Activated CD8-positive, alpha-beta memory T cell treated with anti-CD3 and anti-CD28 coated beads for 4 hours (primary cell): ENCODE data around the gene TMEM185A.
"Not testable (repeated sequence)": the region's sequence is repeated elsewhere in the genome, so short reads cannot be mapped to it uniquely, and the experiment has no call there.

Source experiments
- DNase-seq, 2 donors: peaks; one replicate each; pipeline ENCODE4 v3.0.0-alpha.2; 2020; ENCODE audit warnings: low read depth in 2 of 2

TMEM185A gene

DNA sequence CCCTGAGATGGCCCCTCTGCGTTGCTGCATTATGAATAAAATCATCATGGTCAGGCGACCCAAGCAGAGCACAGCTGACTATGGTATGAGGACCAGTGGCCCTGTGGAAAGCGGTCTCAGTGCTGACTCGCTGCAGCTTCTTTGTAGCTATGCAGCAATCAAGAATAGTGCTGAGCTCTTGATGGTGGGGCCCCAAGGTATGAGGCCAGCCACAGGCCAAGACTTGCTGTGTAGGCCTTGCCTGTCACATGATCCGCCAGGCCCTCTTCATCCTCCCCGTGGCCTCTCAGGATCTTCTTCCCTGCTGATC, 79.7 kb downstream of the TMEM185A start:
- DNase-seq: not testable (repeated sequence)

- not testable (repeated sequence) for DNase-seq
Observed at GRCh38 chrX:149551245-149551938, 80.2 kb downstream of the TMEM185A start.

GRCh38 chrX:149550454-149550853, 81.1 kb downstream of the TMEM185A start:
- DNase-seq: not testable (repeated sequence)

- DNase-seq: not testable (repeated sequence)
Observed at GRCh38 chrX:149549701-149550100, 81.9 kb downstream of the TMEM185A start, which contains the start of gene HSFX3. TSS of gene HSFX3 (minus strand) at chrX:149549924. CDS start at chrX:149549852, 72 bp downstream.

DNA sequence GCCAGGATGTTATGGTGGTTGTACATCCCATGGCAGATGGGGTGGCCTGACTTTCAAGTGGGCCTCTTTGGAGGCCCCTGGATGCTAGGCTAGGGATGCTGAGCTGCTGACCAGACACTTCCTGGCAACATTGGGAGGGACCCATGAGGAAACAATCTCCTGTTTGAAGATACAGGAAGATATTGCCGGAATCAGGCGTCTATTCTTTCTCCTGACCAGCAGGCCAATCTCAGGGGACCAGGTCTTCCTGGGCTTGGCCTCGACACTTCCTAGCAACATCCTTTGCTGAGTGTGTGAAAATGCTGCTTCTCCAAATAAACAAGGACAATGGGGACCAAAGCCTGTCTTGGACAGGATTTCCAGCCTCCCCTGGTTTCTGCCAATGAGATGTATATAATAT, 83.8 kb downstream of the TMEM185A start:
- not testable (repeated sequence) for DNase-seq

GRCh38 chrX:149546962-149547361, 84.6 kb downstream of the TMEM185A start:
- not testable (repeated sequence) for DNase-seq
